ENCODE measurements around the gene MRPL41.
A peak's percentile ranks its signal among the peaks of the same experiment; 100 is the strongest.
"Not testable (repeated sequence)": the region's sequence is repeated elsewhere in the genome, so short reads cannot be mapped to it uniquely, and the experiment has no call there.

Gene MRPL41

DNA sequence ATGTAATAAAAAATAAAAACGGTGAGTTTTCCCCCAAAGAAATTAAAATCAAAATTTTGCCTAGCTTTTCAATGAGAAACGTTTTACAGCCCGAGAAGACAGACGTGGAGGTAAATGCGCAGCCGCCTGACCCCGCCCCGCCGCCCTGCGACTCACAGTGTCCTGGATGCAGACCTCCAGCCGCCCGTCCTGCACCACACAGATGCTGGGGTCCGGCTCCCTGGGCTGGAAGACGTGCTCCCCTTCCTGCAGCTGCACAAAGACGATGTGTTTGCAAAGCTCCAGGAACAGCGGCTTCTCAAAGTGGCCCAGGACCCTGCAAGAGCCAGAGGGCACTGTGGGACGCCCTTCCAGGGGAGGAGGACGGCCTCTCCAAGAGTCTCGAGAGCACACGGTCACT lies 9.2 kb upstream of the MRPL41 start:
- no peak for DNase-seq (ENCODE audit: low spot score)
- TF ChIP-seq, protein P1, sequence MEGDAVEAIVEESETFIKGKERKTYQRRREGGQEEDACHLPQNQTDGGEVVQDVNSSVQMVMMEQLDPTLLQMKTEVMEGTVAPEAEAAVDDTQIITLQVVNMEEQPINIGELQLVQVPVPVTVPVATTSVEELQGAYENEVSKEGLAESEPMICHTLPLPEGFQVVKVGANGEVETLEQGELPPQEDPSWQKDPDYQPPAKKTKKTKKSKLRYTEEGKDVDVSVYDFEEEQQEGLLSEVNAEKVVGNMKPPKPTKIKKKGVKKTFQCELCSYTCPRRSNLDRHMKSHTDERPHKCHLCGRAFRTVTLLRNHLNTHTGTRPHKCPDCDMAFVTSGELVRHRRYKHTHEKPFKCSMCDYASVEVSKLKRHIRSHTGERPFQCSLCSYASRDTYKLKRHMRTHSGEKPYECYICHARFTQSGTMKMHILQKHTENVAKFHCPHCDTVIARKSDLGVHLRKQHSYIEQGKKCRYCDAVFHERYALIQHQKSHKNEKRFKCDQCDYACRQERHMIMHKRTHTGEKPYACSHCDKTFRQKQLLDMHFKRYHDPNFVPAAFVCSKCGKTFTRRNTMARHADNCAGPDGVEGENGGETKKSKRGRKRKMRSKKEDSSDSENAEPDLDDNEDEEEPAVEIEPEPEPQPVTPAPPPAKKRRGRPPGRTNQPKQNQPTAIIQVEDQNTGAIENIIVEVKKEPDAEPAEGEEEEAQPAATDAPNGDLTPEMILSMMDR (IDR thresholded peaks at IDR 0.05; ENCODE audit: extremely low read depth, missing control alignments): no peak

DNA sequence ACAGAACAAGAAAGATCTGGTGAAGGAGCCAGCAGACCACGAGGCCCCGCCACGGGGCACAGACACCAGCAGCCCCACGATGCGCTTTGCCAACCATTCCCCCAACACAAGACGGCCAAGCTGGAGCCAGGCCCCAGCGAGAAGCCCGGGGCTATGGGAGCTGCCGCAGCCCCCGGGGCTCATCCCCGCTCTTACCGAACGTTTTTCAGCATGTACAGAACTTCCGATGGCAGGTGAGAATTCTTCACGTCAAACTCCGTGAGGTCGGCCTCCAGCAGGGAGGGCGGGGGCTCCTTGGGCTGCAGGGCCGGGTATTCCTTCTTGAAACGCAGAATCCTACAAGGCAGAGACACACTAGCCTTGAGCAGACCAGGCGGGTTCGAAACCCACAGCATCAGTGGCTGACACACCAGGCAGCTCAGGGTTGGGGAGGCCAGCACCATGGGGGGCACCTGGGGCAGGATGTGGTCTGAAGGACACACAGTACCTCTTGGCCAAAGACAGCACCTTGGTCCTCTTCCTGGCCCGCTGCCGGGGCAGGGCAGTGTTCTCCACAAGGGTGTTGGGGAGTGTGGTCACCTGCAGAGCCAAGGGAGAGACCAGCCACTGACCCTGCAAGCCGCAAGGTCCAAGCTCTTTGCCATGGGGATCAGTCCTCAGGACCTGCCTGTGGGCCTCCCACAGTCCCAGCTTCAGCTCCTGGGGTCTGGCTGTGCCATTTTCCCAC lies 8.3 kb upstream of the MRPL41 start:
- TF ChIP-seq, protein P1 (IDR thresholded peaks at IDR 0.05; ENCODE audit: extremely low read depth, missing control alignments): no peak
- DNase-seq (ENCODE audit: low spot score): no peak

DNA sequence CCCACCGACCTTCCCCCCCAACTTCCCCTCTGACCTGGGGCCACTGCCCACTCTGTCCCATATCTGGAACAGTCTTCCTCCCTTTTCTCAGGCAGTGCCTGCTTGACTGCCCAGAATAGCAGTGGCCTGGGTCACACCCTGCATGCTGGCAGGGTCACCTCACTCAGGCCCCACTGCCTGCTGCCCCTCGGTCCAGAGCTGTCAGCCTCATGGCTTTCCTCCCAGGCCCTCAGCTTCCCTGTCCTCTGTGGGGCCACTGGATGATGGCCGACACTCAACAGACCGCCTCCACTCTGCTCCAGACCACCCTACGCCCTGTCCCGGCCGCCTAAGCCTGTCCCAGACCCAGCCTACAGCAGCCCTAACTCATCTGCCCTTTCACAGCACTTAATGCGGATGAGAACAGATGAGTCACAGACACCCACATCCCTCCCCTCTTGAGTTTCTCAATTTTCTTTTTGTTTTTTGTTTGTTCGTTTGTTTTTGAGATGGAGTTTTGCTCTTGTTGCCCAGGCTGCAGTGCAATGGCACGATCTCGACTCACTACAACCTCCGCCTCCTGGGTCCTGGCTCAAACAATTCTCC lies 7.4 kb upstream of the MRPL41 start:
- no peak for DNase-seq (ENCODE audit: low spot score)
- TF ChIP-seq, protein P1 (IDR thresholded peaks at IDR 0.05; ENCODE audit: extremely low read depth, missing control alignments): no peak

DNA sequence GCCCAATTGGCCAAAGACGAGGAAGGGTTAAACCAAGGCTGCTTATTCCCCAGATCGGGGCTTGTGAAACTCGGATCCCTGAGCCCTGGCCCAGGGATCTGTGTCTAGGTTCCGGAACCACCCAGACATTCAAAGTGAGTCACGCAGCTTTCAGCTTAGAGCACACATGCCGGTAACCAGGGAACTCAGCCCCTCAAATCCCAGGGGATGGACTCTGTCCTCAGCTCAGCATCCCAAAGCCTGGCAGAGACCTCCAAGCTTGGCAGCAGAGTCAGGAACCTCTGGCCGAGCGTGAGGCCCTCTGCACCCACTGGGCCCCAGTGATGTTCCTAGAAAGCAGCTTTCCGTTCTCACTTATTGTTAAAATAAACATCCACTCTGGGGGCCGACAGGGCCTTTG lies 6.6 kb upstream of the MRPL41 start:
- TF ChIP-seq, protein P1 (IDR thresholded peaks at IDR 0.05; ENCODE audit: extremely low read depth, missing control alignments): no peak
- no peak for DNase-seq (ENCODE audit: low spot score)

DNA sequence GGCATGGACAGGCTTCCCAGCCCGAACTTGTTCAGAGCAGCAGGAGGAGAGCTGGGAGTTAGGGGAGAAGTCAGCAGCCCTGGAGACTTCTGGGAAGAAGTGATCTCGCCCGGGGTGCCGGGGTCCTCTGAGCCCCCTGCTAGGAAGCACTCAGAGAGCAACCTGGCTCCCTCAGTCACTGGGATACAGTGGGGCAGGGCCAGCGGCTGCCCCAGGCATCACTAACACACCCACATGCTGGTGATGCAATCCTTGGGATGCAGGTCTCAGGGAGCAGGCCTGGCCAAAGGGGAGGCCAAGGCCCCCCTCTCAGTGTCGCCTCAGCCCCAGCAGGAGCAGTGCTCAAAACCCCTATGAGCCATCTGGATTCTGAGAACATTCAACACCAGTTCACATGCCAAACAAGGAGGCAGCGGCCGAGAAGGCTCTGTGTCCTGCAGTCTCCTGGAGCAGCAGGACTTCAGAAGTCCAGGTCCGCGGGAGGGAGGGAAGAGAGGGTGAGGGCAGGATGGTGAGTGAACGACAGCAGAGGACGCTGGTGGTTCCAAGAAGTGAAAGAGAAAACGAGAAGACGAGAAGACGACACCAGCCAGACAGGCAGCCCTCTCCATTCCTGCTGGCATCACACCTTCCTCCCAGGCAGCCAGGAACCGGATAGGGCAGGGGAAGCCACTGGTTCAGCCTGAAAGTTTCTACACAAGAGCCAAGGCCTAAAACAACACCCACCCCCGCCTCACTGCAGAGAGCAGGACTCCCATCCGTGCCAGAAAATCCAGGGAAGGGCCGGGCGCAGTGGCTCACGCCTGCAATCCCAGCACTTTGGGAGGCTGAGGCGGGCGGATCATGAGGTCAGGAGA lies 3.8 kb upstream of the MRPL41 start:
- TF ChIP-seq, protein P1 (IDR thresholded peaks at IDR 0.05; ENCODE audit: extremely low read depth, missing control alignments): no peak
- DNase-seq (ENCODE audit: low spot score): no peak

DNA sequence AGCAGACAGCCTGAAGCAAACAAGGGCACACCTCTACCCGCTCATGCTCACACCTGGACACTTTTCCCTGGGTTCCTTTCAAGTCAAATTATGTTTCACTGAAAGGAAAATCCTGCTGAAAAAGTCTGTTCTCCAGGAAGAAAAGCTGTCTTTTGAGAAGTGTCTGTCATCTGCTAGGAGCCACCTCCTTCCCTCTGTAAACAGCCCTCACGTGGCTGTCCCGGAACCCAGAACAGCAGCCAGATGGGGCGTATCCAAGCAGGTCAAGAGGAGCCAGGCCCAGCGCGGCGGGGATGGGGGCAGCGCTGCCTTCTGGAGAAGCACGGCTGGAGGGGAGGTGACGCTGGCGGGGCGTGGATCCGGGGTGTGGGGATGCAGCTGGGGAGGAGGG lies 1.5 kb upstream of the MRPL41 start, which contains the start of gene PNPLA7:
Gene PNPLA7, minus strand, starts transcription at position 172 of the 391 bp plus-strand sequence. CDS start 205 bp downstream, outside the sequence.
- peak; percentile 78 for DNase-seq (ENCODE audit: low spot score)

DNA sequence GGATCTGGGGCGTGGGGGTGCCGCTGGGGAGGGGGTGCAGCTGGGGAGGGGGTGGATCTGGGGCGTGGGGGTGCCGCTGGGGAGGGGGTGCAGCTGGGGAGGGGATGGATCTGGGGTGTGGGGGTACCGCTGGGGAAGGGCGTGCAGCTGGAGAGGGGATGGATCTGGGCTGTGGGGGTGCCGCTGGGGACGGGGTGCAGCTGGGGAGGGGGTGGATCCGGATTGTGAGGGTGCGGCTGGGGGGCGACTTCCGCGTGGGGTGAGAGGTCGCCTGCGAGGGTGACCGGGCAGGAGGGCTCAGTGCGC lies 768 bp upstream of the MRPL41 start:
- not testable (repeated sequence) for DNase-seq (ENCODE audit: low spot score)

More for the DNA sequence above, 1.5 kb upstream of the MRPL41 start, which contains the start of gene PNPLA7:
- TF ChIP-seq, protein P1 (IDR thresholded peaks at IDR 0.05; ENCODE audit: extremely low read depth, missing control alignments): no peak
